GM19467 (cell line): ENCODE data around the gene FXR1.
"Not testable (repeated sequence)": the region's sequence is repeated elsewhere in the genome, so short reads cannot be mapped to it uniquely, and the experiment has no call there.

Experiments used
- ATAC-seq: cut with Tn5 transposase; IDR thresholded peaks from one replicate; pipeline ENCODE4 v1.9.1; 2021; ENCODE audit warnings: mild to moderate bottlenecking, moderate library complexity; ENCODE audit not compliant: unreplicated experiment

The FXR1 gene

DNA sequence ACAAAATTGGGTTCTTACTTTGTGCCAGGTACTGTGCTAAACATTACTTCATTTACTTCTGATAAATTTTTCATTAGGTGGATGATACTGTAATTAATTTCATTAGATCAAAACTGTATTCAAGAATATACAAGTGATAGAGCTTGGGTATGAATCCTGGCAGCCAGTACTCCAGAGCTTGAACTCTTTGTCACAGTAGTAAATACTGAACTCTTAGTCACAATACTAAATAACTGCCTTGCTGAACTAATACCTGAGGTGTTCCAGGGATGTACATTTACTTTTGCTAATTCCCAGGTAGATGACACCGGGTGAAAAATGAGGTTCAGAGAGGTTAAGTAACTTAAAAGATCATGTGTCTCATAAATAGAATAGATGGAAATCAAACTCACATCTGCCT, 20.3 kb downstream of the FXR1 start:
- ATAC-seq = no peak

DNA sequence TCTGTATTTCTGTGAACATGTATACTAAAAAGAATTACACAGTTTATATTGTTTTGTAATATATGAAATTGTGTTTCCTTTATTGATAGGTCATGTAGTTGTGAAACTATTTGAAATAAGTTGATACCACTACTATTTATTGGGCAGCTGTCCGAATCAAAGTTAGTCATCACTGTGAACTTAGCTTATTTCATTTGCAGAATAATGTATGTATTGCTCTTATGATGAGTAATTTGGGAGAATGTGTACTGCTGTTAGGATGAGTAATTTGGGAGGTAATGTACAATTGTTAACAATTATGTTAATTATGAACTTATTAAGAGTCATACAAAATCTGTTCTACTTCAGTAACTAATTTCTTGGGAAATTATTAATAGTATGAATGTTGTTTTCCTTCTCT, 22.2 kb downstream of the FXR1 start:
- ATAC-seq = no peak

DNA sequence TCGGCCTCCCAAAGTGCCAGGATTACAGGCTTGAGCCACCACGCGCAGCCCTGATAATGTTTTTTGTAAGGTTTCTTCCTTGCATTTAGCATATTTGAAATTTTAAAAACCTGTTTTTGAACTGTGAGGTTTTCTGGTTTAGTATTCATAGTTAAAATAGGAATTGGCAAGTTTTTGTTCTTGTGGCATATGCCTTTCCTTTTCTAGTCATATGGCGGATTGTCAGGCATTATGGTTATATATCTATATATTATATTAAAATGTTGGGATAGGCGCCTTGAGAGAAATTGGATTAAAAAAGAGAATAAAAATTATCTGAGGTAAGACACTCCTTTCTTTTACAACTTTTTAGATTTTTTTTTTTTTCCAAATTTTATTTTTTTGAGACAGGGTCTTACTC, 28.4 kb downstream of the FXR1 start:
- no peak for ATAC-seq

DNA sequence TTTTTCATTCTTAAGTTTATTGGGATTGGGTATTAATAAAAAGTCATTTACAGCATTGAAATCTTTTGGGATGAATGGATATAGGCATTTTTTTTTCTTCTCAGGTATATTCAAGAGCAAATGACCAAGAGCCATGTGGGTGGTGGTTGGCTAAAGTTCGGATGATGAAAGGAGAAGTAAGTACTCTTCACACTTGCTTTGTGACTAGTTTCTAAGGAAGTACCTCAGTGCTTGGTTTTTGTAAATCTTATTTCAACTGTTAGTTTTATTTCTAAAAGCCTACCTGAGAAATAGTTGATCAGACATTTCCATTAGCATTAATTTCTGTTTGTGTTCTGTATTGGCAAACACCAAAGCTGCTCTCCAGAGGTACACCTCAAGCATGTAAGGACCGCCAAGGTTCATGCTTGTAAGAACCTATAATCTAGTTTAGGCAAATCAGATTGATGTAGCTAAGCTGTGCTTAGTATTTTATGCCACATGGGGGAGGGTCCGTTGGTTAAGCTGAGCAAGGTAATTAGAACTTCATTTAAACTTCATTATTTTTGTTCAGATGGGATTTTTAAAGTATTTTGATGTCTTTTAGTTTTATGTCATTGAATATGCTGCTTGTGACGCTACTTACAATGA, 35.4 kb downstream of the FXR1 start:
- no peak for ATAC-seq

DNA sequence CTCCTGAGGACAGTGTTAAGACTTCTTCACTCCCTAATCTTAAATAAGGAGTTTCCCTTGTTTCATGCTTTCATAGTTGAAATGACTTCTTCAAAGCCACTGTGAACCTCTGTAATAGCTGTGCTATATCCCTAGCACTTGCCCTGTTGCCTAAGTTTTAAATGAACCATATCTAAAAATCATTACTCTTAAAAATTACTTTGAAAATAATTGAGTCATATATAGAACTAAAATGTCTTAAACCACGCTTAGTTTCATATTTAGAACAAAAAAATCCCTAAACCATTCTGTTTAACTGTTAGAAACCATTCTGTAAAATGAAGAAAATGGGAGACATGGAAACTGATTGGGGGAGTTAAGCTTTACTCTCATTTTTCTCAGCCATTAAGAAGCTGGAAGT, 47.2 kb downstream of the FXR1 start:
- no peak for ATAC-seq

DNA sequence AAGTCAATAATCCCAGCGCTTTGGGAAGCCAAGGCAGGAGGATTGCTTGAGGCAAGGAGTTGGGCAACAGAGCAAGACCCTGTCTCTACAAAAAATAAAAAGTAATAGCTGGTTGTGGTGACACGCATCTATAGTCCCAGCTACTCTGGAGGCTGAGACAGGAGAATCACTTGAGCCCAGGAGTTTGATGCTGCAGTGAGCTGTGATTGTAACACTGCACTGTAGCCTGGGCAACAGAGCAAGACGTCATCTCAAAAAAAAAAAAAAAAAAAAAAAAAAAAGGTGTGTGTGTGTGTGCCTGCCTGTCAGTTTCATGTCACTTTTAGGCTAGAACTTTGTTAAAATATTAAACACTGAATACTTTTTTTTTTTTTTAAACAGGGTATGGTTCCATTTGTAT, 48.6 kb downstream of the FXR1 start:
- ATAC-seq = no peak

DNA sequence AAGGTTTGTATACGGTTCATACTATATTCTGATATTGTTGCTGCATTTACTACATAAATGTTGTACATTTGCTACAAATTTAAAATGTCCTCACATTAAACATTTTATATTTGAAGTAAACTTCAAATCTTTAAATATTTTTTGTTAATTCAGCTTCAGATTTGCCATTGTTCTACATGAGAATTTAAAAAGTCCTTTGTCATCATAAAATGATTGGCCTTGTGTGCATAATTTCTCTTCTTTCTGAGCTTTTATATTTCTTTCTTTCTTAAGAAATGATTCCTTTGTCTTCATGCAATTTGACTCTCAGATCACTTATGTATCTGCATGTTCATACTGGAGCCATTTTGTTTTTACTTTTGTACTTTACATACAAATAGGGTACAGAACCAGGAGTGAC, 49.1 kb downstream of the FXR1 start:
- ATAC-seq = no peak

DNA sequence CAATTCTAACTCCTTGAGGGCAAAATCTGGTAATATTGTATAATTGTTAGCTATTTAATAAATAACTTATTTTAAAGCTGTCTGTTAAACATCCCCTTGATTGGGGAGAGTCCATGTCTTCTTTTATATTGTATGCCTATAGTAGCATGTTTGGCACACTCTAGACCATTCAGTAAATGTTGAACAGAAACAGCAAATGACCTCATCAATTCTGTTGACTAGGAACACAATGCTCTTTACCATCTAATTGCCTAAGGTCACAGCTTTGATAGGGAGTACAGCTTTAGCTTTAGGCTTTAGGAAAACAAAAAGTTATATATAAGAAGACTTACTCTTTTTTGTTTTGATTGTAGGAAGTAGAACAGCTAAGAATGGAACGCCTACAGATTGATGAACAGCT, 50.1 kb downstream of the FXR1 start:
- no peak for ATAC-seq

DNA sequence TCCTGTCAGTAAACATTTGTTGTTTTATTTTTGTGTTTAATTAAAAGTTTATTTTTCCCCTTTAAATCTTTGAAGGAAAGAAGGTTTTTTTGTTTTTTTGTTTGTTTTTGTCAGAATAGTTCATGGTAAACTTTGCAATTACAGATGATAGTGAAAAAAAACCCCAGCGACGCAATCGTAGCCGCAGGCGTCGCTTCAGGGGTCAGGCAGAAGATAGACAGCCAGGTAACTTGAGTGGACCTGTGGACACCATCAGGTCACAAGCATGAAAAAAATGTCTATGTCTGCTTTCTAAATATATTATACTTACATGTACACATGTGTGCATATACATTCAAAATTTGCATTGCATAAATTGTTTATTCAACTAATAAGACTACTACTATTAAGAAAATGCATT, 58.5 kb downstream of the FXR1 start:
- no peak for ATAC-seq

DNA sequence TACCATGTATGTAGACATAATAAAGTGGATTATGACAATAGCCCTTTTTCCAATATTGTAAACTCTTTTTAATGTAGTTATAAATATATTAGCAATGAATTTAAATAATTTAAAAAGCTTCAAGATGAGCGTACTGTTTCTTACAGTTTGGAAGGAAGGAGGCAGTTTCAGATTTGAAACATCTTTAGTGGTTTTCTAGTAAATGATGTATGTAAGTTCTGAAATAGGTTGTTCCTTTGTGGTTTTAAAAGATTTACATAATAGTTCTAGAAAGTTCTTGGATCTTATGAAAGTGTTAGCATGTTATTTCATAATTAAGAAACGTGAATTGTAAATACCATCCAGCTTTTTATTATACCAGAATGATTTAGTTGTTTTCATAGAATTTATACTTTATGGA, 61.1 kb downstream of the FXR1 start:
- ATAC-seq = no peak

DNA sequence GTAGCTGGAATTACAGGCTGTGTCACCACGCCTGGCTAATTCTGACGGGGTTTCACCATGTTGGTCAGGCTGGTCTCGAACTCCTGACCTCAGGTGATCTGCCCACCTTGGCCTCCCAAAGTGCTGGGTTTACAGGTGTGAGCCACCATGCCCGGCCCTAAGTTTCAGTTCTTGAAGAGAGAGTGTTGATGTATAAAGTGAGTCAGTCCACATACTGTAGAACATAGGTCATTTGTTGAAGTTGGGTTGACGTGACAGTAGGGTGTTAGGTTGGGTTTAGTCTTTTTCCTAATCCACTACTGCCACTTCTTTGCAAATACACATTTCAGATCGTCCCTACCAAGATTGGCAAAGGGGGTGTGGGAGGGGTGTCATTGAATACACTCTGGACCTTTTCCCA, 61.8 kb downstream of the FXR1 start:
- no peak for ATAC-seq

DNA sequence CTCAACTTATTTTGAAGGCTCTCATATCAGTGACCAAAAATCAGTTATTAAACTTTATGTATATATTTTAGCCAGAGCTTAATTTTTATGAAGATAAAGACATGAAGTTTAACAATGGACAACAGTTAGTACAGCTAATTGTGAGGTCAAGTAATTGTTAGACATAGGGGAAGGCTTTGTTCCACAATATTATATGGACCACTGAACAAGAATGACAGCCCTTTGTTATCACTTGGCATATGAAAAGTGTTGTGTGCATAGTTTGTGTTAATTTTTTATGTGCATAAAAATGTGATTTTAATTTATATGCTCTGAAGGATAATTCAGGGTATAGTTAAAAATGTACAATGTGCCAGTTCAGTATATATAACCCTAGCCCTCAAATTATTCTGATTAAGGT, 65.0 kb downstream of the FXR1 start:
- no peak for ATAC-seq

DNA sequence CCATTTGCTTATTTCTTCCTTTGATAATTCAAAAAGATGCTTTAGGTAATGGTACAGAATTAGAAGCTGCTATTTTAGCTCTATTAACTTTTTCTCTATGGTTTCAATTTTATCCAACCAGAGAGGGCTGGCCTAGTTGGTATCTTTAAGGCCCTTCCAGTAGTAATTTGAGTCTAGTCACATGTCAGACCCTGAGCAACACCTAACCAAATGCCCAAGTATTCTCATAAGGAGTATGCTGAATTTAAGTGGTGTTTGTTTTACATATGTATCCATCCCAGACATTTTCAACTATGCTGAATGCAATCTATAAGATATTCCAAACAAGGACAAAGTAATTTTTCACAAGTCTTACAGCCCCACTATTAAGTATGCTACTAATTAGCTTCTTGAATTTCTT, 67.5 kb downstream of the FXR1 start:
- ATAC-seq = no peak

DNA sequence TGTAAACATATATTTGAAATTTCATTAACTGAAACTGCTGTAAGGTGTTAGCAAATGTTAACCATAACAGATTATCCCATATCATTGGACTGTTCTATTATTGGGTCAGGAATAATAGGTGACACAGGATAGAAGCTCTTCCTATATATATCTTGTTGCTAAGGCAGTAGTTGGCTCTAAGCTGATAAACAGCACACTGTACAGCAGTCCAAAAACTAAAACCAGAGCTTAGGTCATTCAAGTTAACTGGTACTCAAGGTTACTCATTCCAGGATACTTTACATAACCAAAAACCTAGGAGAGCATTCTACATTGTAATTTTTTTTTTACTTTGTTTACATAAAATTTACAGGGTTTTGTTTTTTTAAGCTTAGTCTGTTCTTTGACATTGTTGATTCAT, 68.1 kb downstream of the FXR1 start:
- no peak for ATAC-seq

DNA sequence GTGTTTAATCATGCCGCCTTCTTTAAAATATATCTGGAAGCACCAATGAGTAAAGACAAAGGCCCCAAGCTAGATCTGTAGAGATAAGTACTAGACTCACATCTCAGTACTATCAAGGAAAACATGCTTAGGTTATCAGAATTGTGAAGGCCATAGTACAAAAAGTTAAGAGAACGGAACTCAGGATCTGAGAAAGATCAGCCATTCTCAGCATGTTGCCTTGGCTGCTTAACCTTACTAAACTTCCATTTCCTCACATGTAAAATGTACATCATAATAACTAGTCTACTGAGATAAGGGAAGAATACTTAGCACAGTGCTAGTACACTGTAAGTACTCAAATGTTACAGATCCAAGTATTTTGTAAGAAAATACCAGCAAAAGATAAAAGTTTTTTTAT, 69.4 kb downstream of the FXR1 start:
- no peak for ATAC-seq

DNA sequence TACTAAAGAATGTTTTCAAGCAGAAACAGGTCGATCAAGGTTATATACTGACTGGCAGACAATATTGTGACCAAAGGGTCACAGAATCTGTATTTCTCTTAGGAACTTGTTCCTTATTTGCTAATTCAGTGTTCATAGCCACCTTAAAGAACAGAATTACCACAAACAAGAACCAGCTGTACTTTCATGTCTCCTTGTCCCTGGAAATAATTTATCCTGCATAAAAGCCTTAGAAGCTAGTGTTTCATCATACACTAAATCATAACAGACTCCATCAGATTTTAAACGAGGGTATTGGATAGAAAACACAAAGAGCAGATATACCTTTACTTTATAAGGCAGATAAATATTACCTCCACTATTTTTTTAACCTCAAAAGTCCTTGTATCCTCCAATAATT, 70.7 kb downstream of the FXR1 start:
- no peak for ATAC-seq

DNA sequence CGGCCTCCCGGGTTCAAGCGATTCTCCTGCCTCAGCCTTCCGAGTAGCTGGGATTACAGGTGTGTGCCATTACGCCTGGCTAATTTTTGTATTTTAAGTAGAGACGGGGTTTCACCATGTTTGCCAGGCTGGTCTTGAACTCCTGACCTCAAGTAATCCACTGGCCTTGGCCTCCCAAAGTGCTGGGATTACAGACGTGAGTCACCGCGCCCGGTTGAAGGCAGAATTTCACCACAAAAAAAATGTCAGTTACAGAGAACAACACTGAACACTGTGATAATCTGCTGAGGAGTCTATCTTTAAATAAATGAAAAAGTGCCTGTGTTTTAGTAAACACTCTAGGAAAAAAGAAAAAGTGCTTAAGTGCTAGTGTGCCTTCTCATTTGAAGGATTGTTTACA, 73.9 kb downstream of the FXR1 start:
- ATAC-seq = not testable (repeated sequence)

DNA sequence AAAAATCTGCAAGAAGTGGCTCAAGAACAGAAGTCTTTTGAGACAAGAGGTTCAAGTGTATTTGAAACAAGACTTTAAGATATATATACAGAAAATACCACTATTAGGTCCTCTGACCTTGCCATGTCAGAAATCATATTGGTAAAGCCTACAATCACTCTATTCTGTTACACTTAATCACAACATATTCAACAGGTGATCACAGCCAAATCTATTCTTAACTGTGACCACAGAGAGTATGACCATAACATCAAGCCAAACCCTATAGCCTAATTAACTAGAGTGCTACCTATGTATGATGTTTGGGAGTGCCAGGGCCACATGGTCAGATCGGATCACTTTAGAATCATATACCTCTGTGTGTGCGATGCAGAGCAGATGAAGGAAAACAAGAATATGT, 74.9 kb downstream of the FXR1 start:
- ATAC-seq = no peak

DNA sequence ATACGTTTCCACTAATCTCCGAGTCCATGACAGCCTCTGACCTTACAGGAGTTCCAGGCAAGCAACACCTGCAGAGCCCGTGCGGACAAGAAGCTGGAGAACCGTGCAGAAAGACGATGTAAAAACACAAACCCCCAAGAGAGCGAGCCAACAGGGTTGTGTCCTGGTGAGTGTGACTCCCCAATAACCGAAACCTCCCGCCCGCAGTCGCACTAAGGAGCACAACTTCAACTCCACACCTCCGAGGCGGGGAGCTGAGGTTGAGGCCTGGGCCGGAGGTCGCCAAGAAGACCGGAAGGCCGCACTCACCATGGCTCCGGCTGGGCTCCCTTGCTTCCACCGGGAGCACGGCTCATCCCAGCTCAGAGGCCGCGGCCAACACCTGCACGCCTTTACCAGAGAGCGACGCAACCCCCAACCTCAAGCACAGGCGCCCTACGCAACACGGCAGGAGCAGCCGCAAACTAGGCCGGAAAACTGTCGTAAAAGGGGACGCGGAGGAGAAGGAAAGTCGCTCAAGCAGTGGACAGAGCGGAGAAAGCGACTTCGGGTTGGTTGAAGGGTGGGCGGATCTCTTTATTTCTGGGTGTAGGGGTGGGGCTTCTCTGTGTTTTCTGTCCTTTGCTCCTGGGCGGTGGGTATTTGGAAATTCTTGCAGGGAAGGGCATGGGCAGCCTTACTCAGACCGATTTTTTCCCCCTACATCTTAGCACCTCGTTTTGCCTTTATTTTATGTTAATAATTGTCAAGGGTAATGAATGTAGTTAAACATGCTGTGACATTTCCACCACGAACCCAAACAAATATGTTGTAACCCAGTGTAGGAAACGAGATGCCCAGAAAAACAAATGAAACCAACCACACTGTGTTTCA, 77.1 kb downstream of the FXR1 start, which contains the start of gene DNAJC19:
DNAJC19 (minus strand) TSS at position 446 of the 873 bp plus-strand sequence; CDS start at position 312, 134 bp downstream.
- ATAC-seq = peak; percentile 94

DNA sequence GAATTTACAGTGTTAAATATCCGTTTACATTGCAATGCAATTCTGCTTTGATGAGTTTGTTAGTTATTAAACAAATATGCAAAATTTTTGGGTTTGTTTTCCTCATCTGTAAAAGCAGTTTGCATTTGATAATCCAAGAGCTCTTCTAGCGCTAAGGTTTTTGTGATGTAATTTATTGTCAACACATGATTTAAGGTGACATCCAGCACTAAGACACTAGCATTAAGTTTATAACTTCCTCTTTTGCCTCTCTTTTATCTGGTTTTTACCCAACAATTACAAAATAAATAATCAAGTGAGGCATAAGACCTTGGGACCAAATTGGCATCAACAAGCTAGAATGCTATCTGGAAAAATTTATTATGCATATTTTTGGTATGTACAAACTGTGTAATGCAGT, 78.0 kb downstream of the FXR1 start:
- no peak for ATAC-seq

DNA sequence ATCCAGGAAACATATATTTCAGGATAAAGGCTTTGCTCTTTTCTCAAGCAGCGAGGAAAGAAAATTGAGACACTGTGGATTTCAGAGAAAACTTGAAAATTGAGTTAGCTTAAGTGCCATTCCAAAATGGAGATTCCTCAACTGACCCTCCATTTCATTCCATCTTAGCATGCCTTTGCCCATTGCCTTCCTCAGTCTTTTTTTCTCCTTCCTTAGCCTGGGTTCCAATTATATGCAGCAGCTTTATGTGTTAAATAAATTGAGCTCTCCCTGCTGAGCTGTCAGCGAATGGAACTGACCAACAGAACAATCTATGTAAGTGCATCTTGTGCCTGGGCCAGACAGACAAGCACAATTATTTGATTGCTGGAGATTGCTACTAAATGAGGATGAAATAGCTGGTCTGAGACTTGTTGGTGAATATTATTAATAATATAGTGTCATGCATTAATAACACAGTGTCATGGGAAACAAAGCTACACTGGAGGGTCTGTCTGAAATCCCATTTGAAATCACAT, 84.0 kb downstream of the FXR1 start:
- ATAC-seq = no peak

DNA sequence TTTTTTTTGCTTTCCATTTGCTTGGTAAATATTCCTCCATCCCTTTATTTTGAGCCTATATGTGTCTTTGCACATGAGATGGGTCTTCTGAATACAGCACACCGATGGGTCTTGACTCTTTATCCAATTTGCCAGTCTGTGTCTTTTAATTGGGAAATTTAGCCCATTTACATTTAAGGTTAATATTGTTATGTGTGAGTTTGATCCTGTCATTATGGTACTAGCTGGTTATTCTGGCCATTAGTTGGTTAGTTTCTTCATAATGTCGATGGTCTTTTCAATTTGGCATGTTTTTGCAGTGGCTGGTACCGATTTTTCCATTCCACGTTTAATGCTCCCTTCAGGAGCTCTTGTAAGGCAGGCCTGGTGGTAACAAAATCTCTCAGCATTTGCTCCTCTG, 89.9 kb downstream of the FXR1 start:
- ATAC-seq = not testable (repeated sequence)
